ENCODE data around the gene ZNF605. TPM values are rescaled to one million over a fixed set of nuclear protein-coding genes. Genes with fewer than 3 reads are reported as not detected.

Gene ZNF605
- total RNA-seq = 6.9 and 14.0 TPM in 2 replicates

DNA sequence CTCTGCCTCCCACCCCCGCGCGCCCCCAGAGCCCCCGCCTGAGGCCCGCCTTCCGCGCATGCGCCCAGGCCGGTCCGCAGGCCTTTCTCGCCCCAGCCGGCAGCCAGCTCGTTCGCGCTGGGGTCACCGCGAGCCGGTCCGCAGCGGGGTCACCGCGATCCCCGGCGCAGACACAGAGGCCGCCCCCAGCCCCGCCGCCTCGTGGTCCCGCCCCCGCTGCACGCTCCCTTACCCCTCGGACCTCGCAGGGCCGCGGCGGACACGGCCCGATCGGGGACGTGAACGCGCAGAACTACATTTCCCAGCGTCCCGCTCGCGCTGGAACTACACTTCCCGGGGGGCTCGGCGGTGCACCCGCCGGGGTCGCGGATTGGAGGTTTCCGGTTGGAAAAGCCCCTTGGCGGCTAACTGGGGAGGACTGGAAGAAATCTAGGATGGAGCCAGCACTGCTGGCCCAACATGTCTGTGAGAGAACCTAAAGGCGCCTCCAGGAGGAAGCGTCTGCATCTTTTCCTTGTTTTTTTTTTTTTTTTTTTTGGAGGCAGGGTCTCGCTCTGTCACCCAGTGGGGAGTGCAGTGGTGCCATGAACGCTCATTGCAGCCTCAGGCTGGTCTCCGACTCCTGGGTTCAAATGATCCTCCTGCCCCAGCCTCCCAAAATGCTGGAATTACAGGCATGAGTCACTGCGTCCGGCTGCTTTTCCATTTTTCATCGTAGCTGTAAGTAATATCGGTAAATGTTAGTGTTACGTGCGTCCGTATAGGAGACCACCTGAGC lies at the start of gene ZNF605:
Gene ZNF605, minus strand, starts transcription at position 296 of the 778 bp plus-strand sequence. CDS start 10,671 bp downstream, outside the sequence.

DNA sequence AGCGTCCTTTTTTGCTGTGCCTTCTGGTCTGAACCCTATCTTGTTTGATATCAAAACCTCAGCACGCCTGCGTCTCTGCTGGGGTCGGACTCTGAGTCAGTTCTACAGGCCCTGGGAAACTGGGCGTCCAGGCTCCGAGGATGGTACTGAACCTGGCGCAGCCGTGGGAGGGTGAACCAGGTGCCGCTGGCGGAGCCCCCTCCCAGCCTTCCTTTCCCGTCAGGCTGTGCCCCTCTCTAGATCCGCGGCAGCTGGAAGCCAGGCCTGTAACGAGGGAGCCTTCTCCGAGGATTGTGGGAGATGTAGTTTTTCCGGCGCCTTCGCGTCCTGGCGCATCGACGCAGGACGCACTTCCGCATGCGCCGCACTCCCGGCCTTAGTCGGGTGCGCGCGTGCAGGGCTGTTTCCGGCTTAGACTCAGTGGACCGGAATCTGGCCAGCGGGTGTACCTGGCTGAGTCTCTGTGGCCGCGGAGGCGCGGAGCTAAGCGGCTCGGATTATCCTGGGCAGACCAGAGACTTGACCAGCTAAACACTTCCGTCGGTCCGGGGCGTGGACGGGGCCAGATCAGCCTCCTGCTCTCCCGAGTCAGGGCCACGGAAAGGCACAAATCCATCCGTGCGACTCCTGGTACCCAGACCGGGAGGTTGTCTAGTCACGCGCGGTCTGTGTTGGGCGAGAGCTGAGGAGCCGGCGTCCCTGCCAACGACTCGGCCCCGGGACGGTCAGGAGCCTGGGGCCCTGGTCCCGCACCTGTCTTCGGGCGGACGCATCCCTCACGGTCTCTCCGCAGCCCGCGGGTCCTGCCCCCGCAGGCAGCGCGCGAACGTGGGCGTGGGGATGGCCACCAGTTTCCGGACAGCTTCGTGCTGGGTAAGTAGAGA lies 30.1 kb upstream of the ZNF605 start, which contains the start of gene ZNF26:
Gene ZNF26, plus strand, starts transcription at position 367 of the 884 bp plus-strand sequence. Its CDS starts 474 bp downstream, at position 841.

DNA sequence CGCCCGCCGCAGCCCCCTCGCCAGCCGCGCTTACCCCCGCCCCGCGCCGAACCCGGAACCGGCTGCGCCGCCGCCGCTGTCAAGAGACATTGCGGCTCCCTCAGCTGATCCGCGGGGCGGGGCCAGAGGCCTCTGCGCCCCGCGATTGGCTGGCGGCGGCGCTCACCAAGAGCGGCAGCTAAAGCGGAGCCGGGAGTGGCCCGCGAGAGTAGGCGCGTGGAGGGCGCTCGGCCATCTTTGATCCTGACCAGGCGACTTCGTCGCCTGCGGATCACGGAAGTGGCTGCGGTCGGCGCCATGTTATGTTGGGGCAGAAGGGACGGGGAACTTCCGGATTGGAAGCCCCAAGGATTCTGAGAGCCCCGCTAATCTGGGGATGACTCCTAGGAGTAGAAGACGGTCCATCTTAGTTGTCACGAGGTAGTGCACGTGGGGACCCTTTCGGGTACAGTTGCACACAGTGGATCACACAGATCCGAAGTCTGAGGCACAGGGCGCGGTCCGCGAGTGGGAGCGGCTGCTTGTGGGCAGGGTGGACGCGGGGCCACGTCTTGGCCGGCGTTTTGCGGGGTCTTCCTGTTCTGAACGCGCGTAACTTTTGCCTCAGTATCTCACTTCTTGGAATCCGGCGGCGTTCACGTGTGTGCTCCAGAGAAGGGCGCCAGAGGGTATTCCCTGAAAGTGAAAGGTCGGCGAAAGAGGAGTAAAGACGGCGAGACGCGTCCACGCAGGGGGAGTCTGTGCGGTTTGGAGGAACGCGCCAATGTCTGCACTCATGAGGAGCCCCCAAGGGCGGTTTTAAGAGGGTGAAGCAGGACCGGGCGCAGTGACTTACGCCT lies 68.4 kb downstream of the ZNF605 start, which contains the start of gene CHFR:
Gene CHFR, minus strand, starts transcription at position 93 of the 839 bp plus-strand sequence. CDS start 277 bp downstream, outside the sequence.

Other genes with a start within 250 kb of the ZNF605 start
- 14.8 and 17.5 TPM in 2 replicates for gene PGAM5, start 245.5 kb downstream of the ZNF605 start, total RNA-seq
- 26.6 and 31.8 TPM in 2 replicates for gene ANKLE2, start 194.5 kb downstream of the ZNF605 start, total RNA-seq
- gene GOLGA3, start 127.4 kb downstream of the ZNF605 start, total RNA-seq = 74.8 and 82.4 TPM in 2 replicates
- 19.7 and 22.3 TPM in 2 replicates for gene CHFR, start 68.7 kb downstream of the ZNF605 start, total RNA-seq
- 5.8 and 9.6 TPM in 2 replicates for gene ZNF26, start 30.1 kb upstream of the ZNF605 start, total RNA-seq
- gene ZNF84, start 81.2 kb upstream of the ZNF605 start, total RNA-seq = 11.6 and 14.4 TPM in 2 replicates
- 12.8 and 15.9 TPM in 2 replicates for gene ZNF140, start 124.6 kb upstream of the ZNF605 start, total RNA-seq
- 1.00 and 1.2 TPM in 2 replicates for gene ZNF891, start 174.0 kb upstream of the ZNF605 start, total RNA-seq
- gene ZNF10, start 174.3 kb upstream of the ZNF605 start, total RNA-seq = 8.0 and 9.4 TPM in 2 replicates
- 13.8 and 24.8 TPM in 2 replicates for gene ZNF268, start 225.2 kb upstream of the ZNF605 start, total RNA-seq

Measured in cardiac ventricle fibroblast (primary cell).